CD4-positive, CD25-positive, alpha-beta regulatory T cell (primary cell): ENCODE measurements around the gene PTGER4. TPM values are rescaled to one million over a fixed set of nuclear protein-coding genes. Genes with fewer than 3 reads are reported as not detected.
"Not testable (repeated sequence)": the region's sequence is repeated elsewhere in the genome, so short reads cannot be mapped to it uniquely, and the experiment has no call there.

Source experiments
- ATAC-seq, 2 donors: fragments of 150-1000 bp; cut with Tn5 transposase; one replicate each; pipeline ENCODE4 v1.10.0; 2021; ENCODE audit warnings: low read depth in 2 of 2, moderate number of reproducible peaks in 2 of 2, moderate library complexity in 1 of 2
- DNase-seq, 3 donors: peaks; one replicate each; pipeline versions ENCODE4 v3.0.0 to v3.0.0-alpha.2; 2012 to 2022; ENCODE audit warnings: mixed read lengths in 1 of 3
- H3K27ac ChIP-seq: one replicate; pipeline ENCODE4 v1.7.0; 2013; ENCODE audit warnings: mild to moderate bottlenecking, low read length; ENCODE audit not compliant: insufficient read depth, poor library complexity, severe bottlenecking
- H3K27me3 ChIP-seq: one replicate; pipeline ENCODE4 v1.7.0; 2013; ENCODE audit warnings: low read length; ENCODE audit not compliant: control insufficient read depth, insufficient read depth
- H3K36me3 ChIP-seq: one replicate; pipeline ENCODE4 v1.7.0; 2013; ENCODE audit warnings: mild to moderate bottlenecking, low read length, moderate library complexity; ENCODE audit not compliant: control insufficient read depth, insufficient read depth
- H3K4me1 ChIP-seq: 2 replicates; pipeline ENCODE4 v1.7.0; 2013; ENCODE audit warnings: mild to moderate bottlenecking, low read length; ENCODE audit not compliant: insufficient read depth, control insufficient read depth, poor library complexity, severe bottlenecking
- H3K4me3 ChIP-seq: one replicate; pipeline ENCODE4 v1.7.0; 2013; ENCODE audit warnings: low read depth, mild to moderate bottlenecking, low read length, moderate library complexity
- H3K9me3 ChIP-seq, 2 experiments: 1 replicate in 1 of 2; 2 replicates in 1 of 2; pipeline ENCODE4 v1.7.0; 2013; ENCODE audit warnings: low read length in 2 of 2, mild to moderate bottlenecking in 1 of 2, moderate library complexity in 1 of 2; ENCODE audit not compliant: control insufficient read depth in 2 of 2
- H3K27ac Mint-ChIP-seq, 3 donors: one replicate each; pipeline ENCODE4 v1.8.0; 2020 to 2022; ENCODE audit warnings: mild to moderate bottlenecking in 3 of 3, mixed read lengths in 3 of 3, moderate library complexity in 2 of 3
- H3K27me3 Mint-ChIP-seq: one replicate; pipeline ENCODE4 v1.8.0; 2022; ENCODE audit warnings: mild to moderate bottlenecking, mixed read lengths
- H3K36me3 Mint-ChIP-seq: one replicate; pipeline ENCODE4 v1.8.0; 2020; ENCODE audit warnings: mixed read lengths
- H3K4me1 Mint-ChIP-seq, 4 donors: one replicate each; pipeline ENCODE4 v1.8.0; 2020 to 2022; ENCODE audit warnings: mixed read lengths in 4 of 4, mild to moderate bottlenecking in 1 of 4
- H3K4me3 Mint-ChIP-seq, 4 donors: one replicate each; pipeline ENCODE4 v1.8.0; 2020 to 2022; ENCODE audit warnings: mild to moderate bottlenecking in 4 of 4, mixed read lengths in 4 of 4, moderate library complexity in 3 of 4
- H3K9me3 Mint-ChIP-seq, 7 donors: one replicate each; pipeline ENCODE4 v1.8.0; 2020 to 2022; ENCODE audit warnings: mixed read lengths in 7 of 7, mild to moderate bottlenecking in 3 of 7, moderate library complexity in 2 of 7
- polyA plus RNA-seq, 4 donors: library from polyadenylated mRNA; unstranded; fragments of 300-500 nt; fragmentation: Illumina TruSeq; gene quantifications; one replicate each; pipeline ENCODE4 v1.2.3, GENCODE V29; 2021
- total RNA-seq: library from RNA; stranded (reverse); gene quantifications from one replicate; pipeline ENCODE4 v1.2.3, GENCODE V29; 2022

Gene PTGER4
- total and polyA plus RNA-seq, 5 donors from 2014 or later = 17.2 to 343 (median 27.6) TPM

DNA sequence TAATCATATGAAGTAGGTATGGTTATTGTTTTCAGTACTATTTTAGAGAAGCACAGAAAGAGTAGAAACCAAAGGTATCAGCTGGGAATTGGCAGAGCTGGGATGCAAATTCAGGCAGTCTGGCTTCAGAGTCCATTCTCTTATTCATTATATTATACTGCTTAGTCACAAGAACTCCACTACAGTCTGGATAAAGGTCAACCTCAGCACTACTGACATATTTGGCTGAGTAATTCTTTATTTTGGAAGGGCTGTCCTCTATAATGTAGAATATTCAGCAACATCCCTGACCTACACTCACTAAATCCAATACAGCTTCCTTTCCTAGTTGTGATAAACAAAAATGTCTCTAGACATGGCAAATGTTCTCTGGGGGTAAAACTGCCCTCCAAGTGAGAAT is 37.6 kb downstream of the PTGER4 start:
- Histone ChIP-seq H3K27me3 (no peaks in the 10 kb centered on the region), H3K4me3 (no peak overlapping the region), H3K27ac (no peak overlapping the region), H3K9me3 (no peaks in the 10 kb centered on the region), H3K4me1 (no peaks in the 10 kb centered on the region), H3K36me3 (peaks cover 8% of the 10 kb centered on the region)
- Mint-ChIP-seq H3K27ac (no peak overlapping the region), H3K4me3 (no peak overlapping the region), H3K27me3 (no peaks in the 10 kb centered on the region), H3K4me1 (peaks cover 4 to 15% (median 9%) of the 10 kb centered on the region in 4 donors), H3K36me3 (peaks cover 35% of the 10 kb centered on the region), H3K9me3 (peaks cover 0 to 8% (median 0%) of the 10 kb centered on the region in 7 donors)
- ATAC-seq (no peak), DNase-seq (no peak)

GRCh38 chr5:40720069-40720468 is 40.4 kb downstream of the PTGER4 start:
- Mint-ChIP-seq H3K4me3 (no peak overlapping the region), H3K36me3 (peaks cover 40% of the 10 kb centered on the region), H3K27ac (no peak overlapping the region), H3K4me1 (peaks cover 4 to 16% (median 8%) of the 10 kb centered on the region in 4 donors), H3K9me3 (peaks cover 0 to 8% (median 0%) of the 10 kb centered on the region in 7 donors), H3K27me3 (no peaks in the 10 kb centered on the region)
- Histone ChIP-seq H3K27me3 (no peaks in the 10 kb centered on the region), H3K36me3 (peaks cover 7% of the 10 kb centered on the region), H3K4me3 (no peak overlapping the region), H3K4me1 (no peaks in the 10 kb centered on the region), H3K9me3 (no peaks in the 10 kb centered on the region), H3K27ac (no peak overlapping the region)
- DNase-seq = no peak
- ATAC-seq = no peak

DNA sequence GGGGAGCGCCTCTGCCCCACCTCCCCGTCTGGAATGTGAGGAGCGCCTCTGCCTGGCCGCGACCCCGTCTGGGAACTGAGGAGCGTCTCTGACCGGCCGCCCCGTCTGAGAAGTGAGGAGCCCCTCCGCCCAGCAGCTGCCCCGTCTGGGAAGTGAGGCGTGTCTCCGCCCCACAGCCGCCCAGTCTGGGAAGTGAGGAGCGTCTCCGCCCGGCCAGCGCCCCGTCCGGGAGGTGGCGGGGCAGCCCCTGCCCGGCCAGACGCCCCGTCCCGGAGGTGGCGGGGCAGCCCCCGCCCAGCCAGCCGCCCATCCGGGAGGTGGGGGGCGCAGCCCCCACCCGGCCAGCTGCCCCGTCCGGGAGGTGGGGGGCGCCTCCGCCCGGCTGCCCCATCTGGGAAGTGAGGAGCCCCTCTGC is 42.8 kb downstream of the PTGER4 start:
- H3K4me1 Mint-ChIP-seq, H3K4me3 ChIP-seq, H3K9me3 ChIP-seq, H3K4me3 Mint-ChIP-seq, ATAC-seq, H3K27me3 Mint-ChIP-seq, DNase-seq, H3K27ac Mint-ChIP-seq, H3K9me3 Mint-ChIP-seq, H3K27ac ChIP-seq, H3K4me1 ChIP-seq, H3K27me3 ChIP-seq: not testable (repeated sequence)
- peaks cover 12% of the 10 kb centered on the region for H3K36me3 ChIP-seq
- H3K36me3 Mint-ChIP-seq = peaks cover 44% of the 10 kb centered on the region

DNA sequence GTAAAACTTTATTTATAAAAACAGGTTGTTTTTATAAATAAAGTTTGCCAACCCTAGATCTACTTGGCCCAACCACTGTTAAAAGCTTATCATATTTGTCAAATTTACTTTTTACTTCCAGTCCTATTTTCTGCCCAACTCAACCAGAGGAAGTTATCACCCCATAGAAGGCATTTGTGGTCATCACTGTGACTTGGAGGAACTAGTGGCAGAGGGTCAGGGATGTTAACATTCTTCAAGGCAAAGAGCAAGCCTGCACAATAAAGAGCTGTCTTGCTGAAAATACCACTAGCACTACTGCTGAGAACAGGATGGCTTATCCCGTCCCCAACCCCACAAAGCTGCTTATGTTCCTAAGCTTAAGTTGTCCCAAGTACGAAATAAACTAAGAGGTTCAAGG is 53.7 kb downstream of the PTGER4 start:
- Mint-ChIP-seq H3K36me3 (peaks cover 18% of the 10 kb centered on the region), H3K4me3 (no peak overlapping the region), H3K9me3 (no peaks in the 10 kb centered on the region), H3K4me1 (peaks cover 20 to 44% (median 26%) of the 10 kb centered on the region in 4 donors), H3K27ac (no peak overlapping the region), H3K27me3 (no peaks in the 10 kb centered on the region)
- Histone ChIP-seq H3K36me3 (peaks cover 2% of the 10 kb centered on the region), H3K27ac (no peak overlapping the region), H3K27me3 (no peaks in the 10 kb centered on the region), H3K4me1 (no peaks in the 10 kb centered on the region), H3K9me3 (no peaks in the 10 kb centered on the region), H3K4me3 (no peak overlapping the region)
- no peak for ATAC-seq
- DNase-seq = no peak

GRCh38 chr5:40733879-40734563 is 54.3 kb downstream of the PTGER4 start:
- H3K4me3 ChIP-seq = no peak overlapping the region
- H3K4me1 ChIP-seq = no peaks in the 10 kb centered on the region
- H3K36me3 Mint-ChIP-seq = peaks cover 15% of the 10 kb centered on the region
- peaks cover 2% of the 10 kb centered on the region for H3K36me3 ChIP-seq
- ATAC-seq = no peak
- no peaks in the 10 kb centered on the region for H3K9me3 Mint-ChIP-seq
- no peak overlapping the region for H3K27ac Mint-ChIP-seq
- no peak for DNase-seq
- no peaks in the 10 kb centered on the region for H3K9me3 ChIP-seq
- no peaks in the 10 kb centered on the region for H3K27me3 ChIP-seq
- no peak overlapping the region for H3K4me3 Mint-ChIP-seq
- H3K27me3 Mint-ChIP-seq = no peaks in the 10 kb centered on the region
- H3K27ac ChIP-seq = no peak overlapping the region
- peaks cover 18 to 44% (median 26%) of the 10 kb centered on the region in 4 donors for H3K4me1 Mint-ChIP-seq

DNA sequence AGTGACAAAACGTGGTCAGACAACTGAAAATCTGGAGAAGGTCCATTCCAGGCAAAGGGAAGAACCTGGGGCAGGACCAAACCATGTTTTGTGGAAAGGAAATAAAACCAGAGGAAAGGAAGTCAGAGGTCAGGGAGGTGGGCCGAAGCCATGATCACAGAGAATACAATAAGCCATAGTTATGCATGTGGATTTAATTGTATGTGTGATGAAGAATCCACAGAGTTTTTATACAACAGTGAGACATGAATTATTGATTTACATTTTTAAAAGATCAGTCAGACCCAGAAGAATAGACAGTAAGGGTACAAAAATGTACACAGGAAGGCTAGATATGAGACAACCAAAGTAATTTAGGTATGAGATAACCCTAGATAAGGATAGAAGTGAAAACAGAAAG is 55.3 kb downstream of the PTGER4 start:
- H3K4me1 ChIP-seq = no peaks in the 10 kb centered on the region
- Mint-ChIP-seq H3K27ac (peak overlapping the region in 2 of 3 donors; percentile 17 to 26), H3K4me1 (peaks cover 18 to 44% (median 26%) of the 10 kb centered on the region in 4 donors), H3K36me3 (peaks cover 21% of the 10 kb centered on the region), H3K27me3 (no peaks in the 10 kb centered on the region), H3K9me3 (peaks cover 0 to 4% (median 0%) of the 10 kb centered on the region in 7 donors), H3K4me3 (no peak overlapping the region)
- no peaks in the 10 kb centered on the region for H3K9me3 ChIP-seq
- DNase-seq (no peak), ATAC-seq (no peak)
- H3K27ac ChIP-seq = no peak overlapping the region
- peaks cover 10% of the 10 kb centered on the region for H3K36me3 ChIP-seq
- no peak overlapping the region for H3K4me3 ChIP-seq
- no peaks in the 10 kb centered on the region for H3K27me3 ChIP-seq

DNA sequence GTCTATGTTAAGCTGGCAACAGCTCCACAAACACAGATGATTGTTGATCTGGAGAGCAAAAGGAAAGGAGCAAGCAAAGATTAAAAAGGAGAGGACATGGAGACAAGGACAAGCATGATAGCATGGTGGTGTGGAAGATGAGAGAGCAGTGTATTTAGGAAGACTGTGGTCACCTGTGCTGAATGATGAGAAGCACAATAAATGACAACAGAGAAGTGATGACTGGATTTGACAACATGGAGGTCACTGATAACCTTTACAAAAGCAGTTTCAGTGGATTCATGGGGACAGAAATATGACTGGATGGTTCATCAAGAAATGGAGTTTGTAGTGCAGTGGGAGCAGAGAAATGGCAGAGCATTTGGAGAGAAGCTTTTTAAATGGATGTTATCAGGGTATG is 55.9 kb downstream of the PTGER4 start:
- Mint-ChIP-seq H3K36me3 (peaks cover 24% of the 10 kb centered on the region), H3K27ac (peak overlapping the region in 1 of 3 donors; percentile 1), H3K4me1 (peaks cover 17 to 40% (median 25%) of the 10 kb centered on the region in 4 donors), H3K9me3 (peaks cover 0 to 9% (median 0%) of the 10 kb centered on the region in 7 donors), H3K4me3 (no peak overlapping the region), H3K27me3 (no peaks in the 10 kb centered on the region)
- Histone ChIP-seq H3K4me3 (no peak overlapping the region), H3K9me3 (no peaks in the 10 kb centered on the region), H3K36me3 (peaks cover 17% of the 10 kb centered on the region), H3K27ac (no peak overlapping the region), H3K4me1 (no peaks in the 10 kb centered on the region), H3K27me3 (no peaks in the 10 kb centered on the region)
- no peak for ATAC-seq
- no peak for DNase-seq
